SK-N-SH treated with all-trans-retinoic acid at 6 μM for 48 hours (cell line): ENCODE measurements around the gene GALNTL6.

Source experiments
- ARNTL ChIP-seq: fragments of 450-650 bp; formaldehyde crosslinking; IDR thresholded peaks from 2 replicates; pipeline ENCODE4 v1.5.0; 2020; ENCODE audit warnings: low read depth, mild to moderate bottlenecking, moderate library complexity, borderline replicate concordance
- CREB5 ChIP-seq: fragments of 250-450 bp; sonication (Bioruptor Pico); IDR thresholded peaks from 2 replicates; pipeline ENCODE4 v1.5.1; 2020; ENCODE audit warnings: low read depth, mild to moderate bottlenecking, moderate library complexity
- ESRRG ChIP-seq: fragments of 250-450 bp; sonication (Bioruptor Pico); IDR thresholded peaks from 2 replicates; pipeline ENCODE4 v1.6.1; 2021; ENCODE audit warnings: mild to moderate bottlenecking
- PATZ1 ChIP-seq: fragments of 250-450 bp; sonication (Bioruptor Pico); IDR thresholded peaks from 2 replicates; pipeline ENCODE4 v1.8.0; 2020; ENCODE audit warnings: mild to moderate bottlenecking, moderate library complexity, borderline replicate concordance
- POU6F1 ChIP-seq: fragments of 250-450 bp; sonication (Bioruptor Pico); IDR thresholded peaks from 2 replicates; pipeline ENCODE4 v1.8.0; 2021; ENCODE audit warnings: low read depth, mild to moderate bottlenecking, moderate library complexity, borderline replicate concordance
- PPARA ChIP-seq: fragments of 250-450 bp; sonication (Bioruptor Pico); IDR thresholded peaks from 2 replicates; pipeline ENCODE4 v1.5.0; 2020; ENCODE audit warnings: mild to moderate bottlenecking, borderline replicate concordance
- SNAI2 ChIP-seq: fragments of 250-450 bp; sonication (Bioruptor Pico); IDR thresholded peaks from 2 replicates; pipeline ENCODE4 v1.5.0; 2020; ENCODE audit warnings: mild to moderate bottlenecking, moderate library complexity
- TCF4 ChIP-seq: fragments of 250-450 bp; sonication (Bioruptor Pico); IDR thresholded peaks from 2 replicates; pipeline ENCODE4 v1.8.0; 2021; ENCODE audit warnings: mild to moderate bottlenecking, moderate library complexity, borderline replicate concordance
- TSHZ2 ChIP-seq: fragments of 250-450 bp; sonication (Bioruptor Pico); IDR thresholded peaks from 2 replicates; pipeline ENCODE4 v1.5.0; 2020; ENCODE audit warnings: mild to moderate bottlenecking, moderate library complexity
- ZC3H10 ChIP-seq: fragments of 250-450 bp; sonication (Bioruptor Pico); IDR thresholded peaks from 2 replicates; pipeline ENCODE4 v1.5.1; 2021; ENCODE audit warnings: mild to moderate bottlenecking, moderate library complexity
- ZFP3 ChIP-seq: fragments of 250-450 bp; sonication (Bioruptor Pico); IDR thresholded peaks from 2 replicates; pipeline ENCODE4 v1.5.0; 2020; ENCODE audit warnings: mild to moderate bottlenecking, moderate library complexity
- ZFP30 ChIP-seq: fragments of 450-650 bp; formaldehyde crosslinking; IDR thresholded peaks from 2 replicates; pipeline ENCODE4 v1.5.0; 2022; ENCODE audit warnings: mild to moderate bottlenecking, moderate library complexity
- ZNF70 ChIP-seq: fragments of 450-650 bp; formaldehyde crosslinking; IDR thresholded peaks from 2 replicates; pipeline ENCODE4 v1.5.0; 2020; ENCODE audit warnings: mild to moderate bottlenecking, moderate library complexity

GRCh38 chr4:172095161-172095560, 282.0 kb downstream of the GALNTL6 start:
- TF ChIP-seq CREB5 (no peak), ZFP3 (CRISPR knock-in tag) (no peak), ZFP30 (CRISPR knock-in tag) (no peak), TCF4 (CRISPR knock-in tag) (no peak), ZNF70 (CRISPR knock-in tag) (no peak), TSHZ2 (CRISPR knock-in tag) (no peak), POU6F1 (CRISPR knock-in tag) (no peak), ARNTL (CRISPR knock-in tag) (no peak), SNAI2 (no peak), ESRRG (CRISPR knock-in tag) (no peak), PPARA (CRISPR knock-in tag) (no peak), PATZ1 (CRISPR knock-in tag) (no peak), ZC3H10 (CRISPR knock-in tag) (no peak)
